ENCODE measurements around the gene SUCLA2.
"Not testable (repeated sequence)": the region's sequence is repeated elsewhere in the genome, so short reads cannot be mapped to it uniquely, and the experiment has no call there.

The SUCLA2 gene

GRCh38 chr13:48001114-48001881, at the start of gene SUCLA2:
Gene SUCLA2, minus strand, starts transcription at chr13:48001273. Its CDS starts 4 bp downstream, at chr13:48001269.
- DNase-seq = peak; percentile 92

- DNase-seq = no peak
Measured at GRCh38 chr13:48050550-48050949, 49.5 kb upstream of the SUCLA2 start.

- no peak for DNase-seq
Measured at GRCh38 chr13:48043789-48044503, 42.9 kb upstream of the SUCLA2 start.

GRCh38 chr13:48042894-48043293, 41.8 kb upstream of the SUCLA2 start:
- no peak for DNase-seq

GRCh38 chr13:48040896-48041295, 39.8 kb upstream of the SUCLA2 start:
- DNase-seq = no peak

GRCh38 chr13:48040049-48040448, 39.0 kb upstream of the SUCLA2 start:
- no peak for DNase-seq

- peak; percentile 6 for DNase-seq
Measured at GRCh38 chr13:48038761-48039160, 37.7 kb upstream of the SUCLA2 start.

- DNase-seq = peak; percentile 97
Measured at GRCh38 chr13:48037346-48038173, 36.5 kb upstream of the SUCLA2 start, which contains the start of gene NUDT15. Gene NUDT15, plus strand, starts transcription at chr13:48037726. Its CDS starts 21 bp downstream, at chr13:48037747.

GRCh38 chr13:48029859-48030258, 28.8 kb upstream of the SUCLA2 start:
- DNase-seq = no peak

GRCh38 chr13:48028066-48028465, 27.0 kb upstream of the SUCLA2 start:
- DNase-seq = no peak

- no peak for DNase-seq
Measured at GRCh38 chr13:48019796-48020195, 18.7 kb upstream of the SUCLA2 start.

- DNase-seq = no peak
Measured at GRCh38 chr13:48018637-48019036, 17.6 kb upstream of the SUCLA2 start.

- DNase-seq = no peak
Measured at GRCh38 chr13:48014359-48014758, 13.3 kb upstream of the SUCLA2 start.

GRCh38 chr13:48012668-48013067, 11.6 kb upstream of the SUCLA2 start:
- DNase-seq = no peak

- DNase-seq = no peak
Measured at GRCh38 chr13:48010698-48011097, 9.6 kb upstream of the SUCLA2 start.

- no peak for DNase-seq
Measured at GRCh38 chr13:48009284-48009683, 8.2 kb upstream of the SUCLA2 start.

GRCh38 chr13:48006396-48006795, 5.3 kb upstream of the SUCLA2 start:
- no peak for DNase-seq

GRCh38 chr13:48004201-48004600, 3.1 kb upstream of the SUCLA2 start:
- no peak for DNase-seq

GRCh38 chr13:48001999-48002398, 926 bp upstream of the SUCLA2 start:
- DNase-seq = not testable (repeated sequence)

GRCh38 chr13:48000559-48001113, 437 bp downstream of the SUCLA2 start:
- DNase-seq = no peak

GRCh38 chr13:47999973-48000372, 1.1 kb downstream of the SUCLA2 start:
- DNase-seq = no peak

GRCh38 chr13:47997384-47997783, 3.7 kb downstream of the SUCLA2 start:
- no peak for DNase-seq

GRCh38 chr13:47991859-47992258, 9.2 kb downstream of the SUCLA2 start:
- no peak for DNase-seq

Measured in CD4-positive, alpha-beta T cell treated with Interleukin-12 subunit alpha and Interleukin-12 subunit beta, for 1 hour (primary cell).